Sigmoid colon (tissue), 7 donors: Measurements from ENCODE around the gene SLFNL1. TPM values are rescaled to one million over a fixed set of nuclear protein-coding genes. Genes with fewer than 3 reads are reported as not detected.

ENCODE experiments used
- DNase-seq: peaks from one replicate; pipeline ENCODE4 v3.0.0-alpha.2; 2019
- H3K27ac ChIP-seq, 4 donors: fragments of 200-600 bp; sonication (generic); one replicate each; pipeline ENCODE4 v1.5.1; 2016 to 2019; ENCODE audit warnings: mild to moderate bottlenecking in 1 of 4
- H3K27me3 ChIP-seq, 3 donors: fragments of 200-600 bp; sonication (generic); one replicate each; pipeline ENCODE4 v1.5.1; 2019; ENCODE audit warnings: mild to moderate bottlenecking in 1 of 3
- H3K36me3 ChIP-seq, 4 donors: fragments of 200-600 bp; sonication (generic); one replicate each; pipeline ENCODE4 v1.5.1; 2016 to 2019
- H3K4me1 ChIP-seq, 4 donors: fragments of 200-600 bp; sonication (generic); one replicate each; pipeline ENCODE4 v1.5.1; 2017 to 2019
- H3K4me3 ChIP-seq, 4 donors: fragments of 200-600 bp; sonication (generic); one replicate each; pipeline ENCODE4 v1.5.1; 2017 to 2019; ENCODE audit warnings: mild to moderate bottlenecking in 2 of 4, moderate library complexity in 1 of 4
- H3K9me3 ChIP-seq, 4 donors: fragments of 200-600 bp in 3 of 4; sonication (generic) in 3 of 4; one replicate each; pipeline versions ENCODE4 v1.5.1 to v1.6.1; 2013 to 2019
- CTCF ChIP-seq, 4 experiments: fragments of 450-650 bp in 3 of 4; fragments of 200-600 bp in 1 of 4; IDR thresholded peaks; one replicate each; pipeline ENCODE4 v1.5.1; 2016 to 2019; ENCODE audit warnings: antibody characterized with exemption in 4 of 4, mild to moderate bottlenecking in 3 of 4, moderate library complexity in 2 of 4
- EP300 ChIP-seq, 4 donors: sonication (generic); formaldehyde crosslinking; IDR thresholded peaks; one replicate each; pipeline ENCODE4 v1.6.1; 2017; ENCODE audit warnings: antibody characterized with exemption in 4 of 4
- POLR2A ChIP-seq, 2 donors: fragments of 450-650 bp; IDR thresholded peaks; one replicate each; pipeline ENCODE4 v1.6.1; 2016; ENCODE audit warnings: antibody characterized with exemption in 2 of 2, mild to moderate bottlenecking in 2 of 2, moderate library complexity in 2 of 2
- POLR2AphosphoS5 ChIP-seq, 4 donors: sonication (generic); formaldehyde crosslinking; IDR thresholded peaks; one replicate each; pipeline ENCODE4 v1.6.1; 2017; ENCODE audit warnings: antibody characterized with exemption in 4 of 4
- WGBS, 2 donors: extraction: QIAGEN DNeasy Blood & Tissue Kit; methylation state at CpG; one replicate each; pipeline ENCODE4 v1.1.7; 2013; 5-methylcytosine and 5-hydroxymethylcytosine counted together
- intact Hi-C: fragments of 100-400 bp; cut with DNase I; formaldehyde crosslinking; loops from one replicate; pipeline ENCODE4 v1.15.1; 2023
- polyA plus RNA-seq, 3 donors: library from polyadenylated mRNA; stranded (reverse); fragments of 200-250 nt; gene quantifications; one replicate each; pipeline ENCODE4 v1.2.3, GENCODE V29; 2013
- total RNA-seq, 4 donors: library from RNA; depleted of rRNA; stranded (reverse); fragments of >200 nt; gene quantifications; one replicate each; pipeline ENCODE4 v1.1.0, GENCODE V29; 2016
- donor health status: healthy with polysubstance abuse.
- donor health status: Bipolar disorder and iron deficiency.
- donor health status: healthy.

Gene SLFNL1
- total and polyA plus RNA-seq, 7 donors: 0.28 to 0.99 (median 0.36) TPM; not detected in 2

DNA sequence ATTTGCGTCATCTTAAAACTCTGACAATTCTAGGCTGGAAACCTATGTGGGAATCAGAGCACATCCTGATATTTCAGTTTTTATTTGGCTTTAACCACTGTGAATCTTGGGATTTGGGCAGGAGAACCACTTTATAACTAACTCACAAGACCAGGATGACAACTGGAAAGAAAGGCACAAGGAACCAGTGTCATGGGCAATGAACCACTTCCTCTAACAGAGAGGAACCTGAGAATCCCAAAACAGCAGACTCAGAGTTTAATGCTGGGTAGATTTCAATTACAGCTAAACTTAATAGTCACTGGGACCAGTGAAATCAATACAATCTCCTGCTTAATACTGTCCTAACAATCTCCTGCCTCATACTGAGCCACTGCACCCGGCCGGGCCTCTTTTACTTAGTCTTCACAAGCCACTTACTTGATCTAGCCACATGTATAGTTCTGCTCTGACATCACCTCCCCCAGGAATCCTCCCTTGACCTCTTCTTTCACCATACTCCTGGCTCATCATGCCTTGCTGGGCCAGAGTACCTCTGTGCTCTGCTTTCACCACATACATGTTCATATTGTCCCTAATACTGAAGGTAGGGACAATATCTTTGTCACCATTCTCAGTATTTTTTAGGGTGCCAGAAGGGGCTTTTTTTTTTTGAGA, 20.2 kb upstream of the SLFNL1 start:
- WGBS, 2 donors: 96 to 97% methylated on average over 3 of the region's 3 CpGs
- intact Hi-C loops: no loop called here
- DNase-seq: no peak
- Histone ChIP-seq H3K27ac (no peak overlapping the region), H3K4me3 (no peak overlapping the region), H3K4me1 (peaks cover 0 to 20% (median 15%) of the 10 kb centered on the region in 4 donors), H3K27me3 (no peaks in the 10 kb centered on the region), H3K36me3 (peaks cover 8 to 94% (median 28%) of the 10 kb centered on the region in 4 donors), H3K9me3 (no peaks in the 10 kb centered on the region)
- TF ChIP-seq CTCF (IDR thresholded peaks at IDR 0.05) (no peak), EP300 (IDR thresholded peaks at IDR 0.05) (no peak), POLR2AphosphoS5 (IDR thresholded peaks at IDR 0.05) (no peak), POLR2A (IDR thresholded peaks at IDR 0.05) (no peak)

GRCh38 chr1:41038110-41038509, 16.6 kb upstream of the SLFNL1 start:
- intact Hi-C loops: no loop called here
- DNase-seq: no peak
- no peak overlapping the region for H3K27ac ChIP-seq
- H3K4me1 ChIP-seq: no peaks in the 10 kb centered on the region
- H3K36me3 ChIP-seq: peaks cover 15 to 93% (median 25%) of the 10 kb centered on the region in 4 donors
- H3K27me3 ChIP-seq: no peaks in the 10 kb centered on the region
- no peak overlapping the region for H3K4me3 ChIP-seq
- TF ChIP-seq EP300 (IDR thresholded peaks at IDR 0.05): no peak
- TF ChIP-seq CTCF (IDR thresholded peaks at IDR 0.05): no peak
- TF ChIP-seq POLR2A (IDR thresholded peaks at IDR 0.05): no peak
- no peak for TF ChIP-seq POLR2AphosphoS5 (IDR thresholded peaks at IDR 0.05)
- H3K9me3 ChIP-seq: no peaks in the 10 kb centered on the region
- 96 to 97% methylated on average over 5 of the region's 5 CpGs for WGBS, 2 donors

DNA sequence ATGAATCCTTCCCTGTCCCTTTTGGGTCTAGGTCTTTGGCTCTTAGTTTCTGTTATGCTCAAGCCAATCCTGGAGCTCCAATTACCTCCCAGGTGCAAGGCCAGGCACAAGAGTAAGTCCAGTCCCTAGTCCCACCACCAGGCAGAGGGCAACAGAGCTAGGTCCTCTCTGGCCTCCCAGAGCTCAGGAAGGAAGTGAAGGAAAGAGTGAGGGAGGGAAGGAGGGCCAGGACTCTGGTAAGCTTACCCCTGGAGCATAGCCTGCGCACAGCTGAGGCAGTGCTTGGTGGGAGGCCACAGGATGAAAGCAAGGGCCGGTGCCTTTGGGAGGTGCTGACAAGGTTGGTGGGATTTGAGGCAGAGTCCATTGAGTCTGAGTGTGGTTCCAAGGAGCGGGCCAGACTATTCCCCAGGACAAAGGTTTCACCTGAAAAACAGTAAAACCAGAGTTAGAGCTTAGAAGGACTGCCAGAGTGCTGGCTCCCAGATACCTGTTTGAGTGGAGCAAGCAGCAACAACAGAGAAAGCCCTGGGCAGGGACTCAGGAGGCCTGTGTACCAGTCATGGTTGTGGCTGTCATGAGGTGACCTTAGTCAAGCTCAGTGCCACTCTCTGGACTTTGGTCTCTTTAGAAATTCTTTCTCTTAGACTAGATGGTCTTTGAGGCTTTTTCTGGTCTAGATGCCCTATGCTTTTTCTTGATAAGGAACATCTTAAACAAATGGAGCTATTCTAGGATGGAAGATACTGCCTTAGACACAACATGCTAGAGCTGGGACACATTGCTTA, 15.8 kb upstream of the SLFNL1 start:
- Histone ChIP-seq H3K9me3 (no peaks in the 10 kb centered on the region), H3K27ac (no peak overlapping the region), H3K4me1 (no peaks in the 10 kb centered on the region), H3K36me3 (peaks cover 15 to 93% (median 33%) of the 10 kb centered on the region in 4 donors), H3K27me3 (no peaks in the 10 kb centered on the region), H3K4me3 (no peak overlapping the region)
- intact Hi-C loops: no loop called here
- WGBS, 2 donors: 98 to 99% methylated on average over 3 of the region's 3 CpGs
- DNase-seq: no peak
- TF ChIP-seq POLR2A (IDR thresholded peaks at IDR 0.05) (no peak), CTCF (IDR thresholded peaks at IDR 0.05) (no peak), EP300 (IDR thresholded peaks at IDR 0.05) (no peak), POLR2AphosphoS5 (IDR thresholded peaks at IDR 0.05) (no peak)

DNA sequence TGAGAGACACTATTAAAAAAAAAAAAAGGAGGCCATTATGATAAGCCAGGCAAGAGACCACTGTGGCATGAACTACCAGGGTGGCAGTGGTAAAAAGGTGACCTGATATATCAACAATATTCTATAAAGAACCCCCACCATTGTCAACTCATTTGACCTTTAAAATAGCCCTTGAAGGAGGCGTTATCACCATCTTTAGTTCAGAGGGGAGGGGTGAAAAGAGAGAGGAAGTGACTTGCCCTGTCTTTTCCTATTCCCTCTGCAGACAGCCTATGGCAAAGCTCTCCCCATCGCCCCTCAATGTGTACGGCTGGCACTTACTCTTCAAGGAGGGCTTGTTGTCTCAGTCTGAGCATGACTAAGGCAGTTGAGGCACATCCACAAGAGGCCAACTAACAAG, 11.7 kb upstream of the SLFNL1 start:
- Histone ChIP-seq H3K36me3 (peaks cover 15 to 91% (median 43%) of the 10 kb centered on the region in 4 donors), H3K27ac (no peak overlapping the region), H3K27me3 (no peaks in the 10 kb centered on the region), H3K4me3 (no peak overlapping the region), H3K4me1 (no peaks in the 10 kb centered on the region), H3K9me3 (no peaks in the 10 kb centered on the region)
- 94 to 96% methylated on average over 3 of the region's 3 CpGs for WGBS, 2 donors
- intact Hi-C loops: no loop called here
- TF ChIP-seq POLR2AphosphoS5 (IDR thresholded peaks at IDR 0.05) (no peak), EP300 (IDR thresholded peaks at IDR 0.05) (no peak), CTCF (IDR thresholded peaks at IDR 0.05) (no peak), POLR2A (IDR thresholded peaks at IDR 0.05) (no peak)
- DNase-seq: no peak
